DOHH2 (cell line): ENCODE data around the gene COL27A1.

Experiments used
- EZH2phosphoT487 ChIP-seq: fragments of 200-600 bp; sonication (generic); IDR thresholded peaks from 2 replicates; pipeline ENCODE4 v1.6.1; 2017; ENCODE audit warnings: borderline replicate concordance, mild to moderate bottlenecking, antibody characterized with exemption, low read length, moderate library complexity, mixed read lengths
- TF ChIP-seq, protein P1 (sequence below): fragments of 200-600 bp; sonication (generic); IDR thresholded peaks from one replicate; pipeline ENCODE4 v1.5.1; 2014; ENCODE audit warnings: antibody characterized with exemption, mild to moderate bottlenecking, low read depth, low read length; ENCODE audit not compliant: poor library complexity, severe bottlenecking

DNA sequence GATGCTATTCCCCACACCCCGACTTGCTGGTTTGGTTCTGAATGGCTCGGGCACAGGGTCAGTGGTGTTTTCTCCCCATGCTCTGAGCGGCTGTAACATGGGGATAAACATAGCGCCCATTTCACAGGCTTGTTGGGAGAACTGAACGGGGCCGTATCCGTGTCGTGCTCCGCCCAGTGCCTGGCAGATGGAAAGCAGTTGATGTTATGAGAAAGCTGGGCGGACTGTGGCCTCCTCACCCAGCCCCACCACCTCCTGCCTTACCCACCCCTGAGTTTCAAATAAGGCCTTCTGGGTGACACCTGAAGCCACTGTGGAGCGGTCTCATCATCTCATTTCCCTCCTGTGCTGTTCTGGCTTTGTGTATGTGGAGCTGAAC is 188.8 kb downstream of the COL27A1 start:
- TF ChIP-seq, protein P1, sequence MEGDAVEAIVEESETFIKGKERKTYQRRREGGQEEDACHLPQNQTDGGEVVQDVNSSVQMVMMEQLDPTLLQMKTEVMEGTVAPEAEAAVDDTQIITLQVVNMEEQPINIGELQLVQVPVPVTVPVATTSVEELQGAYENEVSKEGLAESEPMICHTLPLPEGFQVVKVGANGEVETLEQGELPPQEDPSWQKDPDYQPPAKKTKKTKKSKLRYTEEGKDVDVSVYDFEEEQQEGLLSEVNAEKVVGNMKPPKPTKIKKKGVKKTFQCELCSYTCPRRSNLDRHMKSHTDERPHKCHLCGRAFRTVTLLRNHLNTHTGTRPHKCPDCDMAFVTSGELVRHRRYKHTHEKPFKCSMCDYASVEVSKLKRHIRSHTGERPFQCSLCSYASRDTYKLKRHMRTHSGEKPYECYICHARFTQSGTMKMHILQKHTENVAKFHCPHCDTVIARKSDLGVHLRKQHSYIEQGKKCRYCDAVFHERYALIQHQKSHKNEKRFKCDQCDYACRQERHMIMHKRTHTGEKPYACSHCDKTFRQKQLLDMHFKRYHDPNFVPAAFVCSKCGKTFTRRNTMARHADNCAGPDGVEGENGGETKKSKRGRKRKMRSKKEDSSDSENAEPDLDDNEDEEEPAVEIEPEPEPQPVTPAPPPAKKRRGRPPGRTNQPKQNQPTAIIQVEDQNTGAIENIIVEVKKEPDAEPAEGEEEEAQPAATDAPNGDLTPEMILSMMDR: no peak
- TF ChIP-seq EZH2phosphoT487: no peak
